IMR-90 (cell line): ENCODE data around the gene VPS13A. TPM values are rescaled to one million over a fixed set of nuclear protein-coding genes. Genes with fewer than 3 reads are reported as not detected.

Experiments used
- ATAC-seq: fragments of 200-7000 bp; cut with Tn5 transposase; 2 replicates; pipeline ENCODE4 v1.9.1; 2020; ENCODE audit warnings: low read depth, mild to moderate bottlenecking, moderate library complexity
- BruUV-seq: library from RNA; stranded (reverse); fragments of 400-500 nt; replicated peaks from 2 replicates; lab custom pipeline; 2021; lab: Mats Ljungman, UMichigan
- CTCF ChIA-PET: fragments of 300-600 bp; formaldehyde crosslinking; extraction: SDS; loops from one replicate; lab custom pipeline; 2021; ENCODE audit warnings: antibody characterized with exemption; lab: Yijun Ruan, JAX
- POLR2A ChIA-PET: fragments of 300-600 bp; sonication (Branson Sonifier 250); formaldehyde crosslinking; loops from one replicate; lab custom pipeline; 2022; ENCODE audit warnings: antibody characterized with exemption; ENCODE audit not compliant: unreplicated experiment; lab: Charles Lee
- DNase-seq: peaks from one replicate; pipeline ENCODE4 v3.0.0; 2013
- H2AFZ ChIP-seq: replicated peaks from 2 replicates; pipeline ENCODE3; 2013; ENCODE audit warnings: low read length, mild to moderate bottlenecking; ENCODE audit not compliant: poor library complexity
- H2AK5ac ChIP-seq: 2 replicates; pipeline ENCODE4 v1.6.1; 2013; ENCODE audit warnings: low read depth, low read length, inconsistent platforms
- H2AK9ac ChIP-seq: replicated peaks from 2 replicates; pipeline ENCODE3; 2013; ENCODE audit warnings: mild to moderate bottlenecking, low read depth, low read length, moderate library complexity; ENCODE audit not compliant: poor library complexity
- H2BK120ac ChIP-seq: 2 replicates; pipeline ENCODE4 v1.6.1; 2013; ENCODE audit warnings: low read depth, low read length, inconsistent platforms
- H2BK15ac ChIP-seq: 3 replicates; pipeline ENCODE4 v1.6.1; 2013; ENCODE audit warnings: low read depth, low read length, inconsistent platforms
- H2BK20ac ChIP-seq: 2 replicates; pipeline ENCODE4 v1.6.1; 2013; ENCODE audit warnings: low read depth, mild to moderate bottlenecking, inconsistent platforms, low read length, moderate library complexity
- H2BK5ac ChIP-seq: 2 replicates; pipeline ENCODE4 v1.6.1; 2013; ENCODE audit warnings: mild to moderate bottlenecking, low read depth, low read length, inconsistent platforms; ENCODE audit not compliant: poor library complexity, severe bottlenecking
- H3K14ac ChIP-seq: replicated peaks from 2 replicates; pipeline ENCODE4 v1.6.1; 2013; ENCODE audit warnings: low read depth, low read length, inconsistent platforms
- H3K18ac ChIP-seq: 2 replicates; pipeline ENCODE4 v1.6.1; 2013; ENCODE audit warnings: low read depth, low read length, control low read depth
- H3K23ac ChIP-seq: 2 replicates; pipeline ENCODE4 v1.6.1; 2013; ENCODE audit warnings: low read depth, low read length, inconsistent platforms
- H3K27ac ChIP-seq: 2 replicates; pipeline ENCODE4 v1.5.1; 2013; ENCODE audit warnings: mild to moderate bottlenecking, control low read depth, low read length; ENCODE audit not compliant: insufficient read depth
- H3K27me3 ChIP-seq: 2 replicates; pipeline ENCODE4 v1.6.1; 2013; ENCODE audit warnings: low read length; ENCODE audit not compliant: control insufficient read depth, insufficient read depth
- H3K36me3 ChIP-seq: 2 replicates; pipeline ENCODE4 v1.6.1; 2013; ENCODE audit warnings: low read length, mixed read lengths; ENCODE audit not compliant: control insufficient read depth, insufficient read depth
- H3K4ac ChIP-seq: 2 replicates; pipeline ENCODE4 v1.6.1; 2013; ENCODE audit warnings: low read depth, low read length, inconsistent platforms
- H3K4me1 ChIP-seq: 2 replicates; pipeline ENCODE4 v1.6.1; 2013; ENCODE audit warnings: low read length, mixed read lengths; ENCODE audit not compliant: control insufficient read depth, insufficient read depth
- H3K4me2 ChIP-seq: 2 replicates; pipeline ENCODE4 v1.6.1; 2013; ENCODE audit warnings: low read depth, mild to moderate bottlenecking, control low read depth, low read length, moderate library complexity
- H3K4me3 ChIP-seq: 2 replicates; pipeline ENCODE4 v1.5.1; 2013; ENCODE audit warnings: low read depth, mild to moderate bottlenecking, control low read depth, low read length, moderate library complexity; ENCODE audit not compliant: insufficient read depth
- H3K56ac ChIP-seq: 2 replicates; pipeline ENCODE4 v1.6.1; 2013; ENCODE audit warnings: low read length, inconsistent platforms; ENCODE audit not compliant: insufficient read depth; ENCODE audit errors: extremely low read depth
- H3K79me1 ChIP-seq, 2 experiments: 2 replicates each; pipeline ENCODE4 v1.6.1; 2013; ENCODE audit warnings: low read length in 2 of 2, inconsistent platforms in 1 of 2, low read depth in 1 of 2
- H3K9ac ChIP-seq: 2 replicates; pipeline ENCODE4 v1.6.1; 2013; ENCODE audit warnings: low read depth, low read length, control low read depth
- H3K9me1 ChIP-seq: 2 replicates; pipeline ENCODE4 v1.6.1; 2013; ENCODE audit warnings: low read length, inconsistent platforms; ENCODE audit not compliant: insufficient read depth
- H3K9me3 ChIP-seq: 2 replicates; pipeline ENCODE4 v1.6.1; 2013; ENCODE audit warnings: low read length; ENCODE audit not compliant: control insufficient read depth, insufficient read depth
- H4K20me1 ChIP-seq: 2 replicates; pipeline ENCODE4 v1.6.1; 2013; ENCODE audit warnings: low read length, inconsistent platforms; ENCODE audit not compliant: insufficient read depth
- H4K5ac ChIP-seq: 2 replicates; pipeline ENCODE4 v1.6.1; 2013; ENCODE audit warnings: mild to moderate bottlenecking, low read depth, low read length, control low read depth
- H4K8ac ChIP-seq, 2 experiments: 2 replicates each; pipeline ENCODE4 v1.6.1; 2013; ENCODE audit warnings: low read depth in 2 of 2, low read length in 2 of 2, control low read depth in 1 of 2, inconsistent platforms in 1 of 2
- H4K91ac ChIP-seq: 2 replicates; pipeline ENCODE4 v1.6.1; 2013; ENCODE audit warnings: low read depth, low read length, inconsistent platforms; ENCODE audit not compliant: insufficient read depth
- FOS ChIP-seq: fragments of 150-350 bp; IDR thresholded peaks from 2 replicates; pipeline ENCODE4 v1.6.1; 2016; ENCODE audit warnings: low read depth, low read length
- MAFK ChIP-seq: IDR thresholded peaks from 2 replicates; pipeline ENCODE4 v1.6.1; 2012; ENCODE audit warnings: low read depth, low read length, improper control_type of control experiment
- MAZ ChIP-seq: IDR thresholded peaks from 2 replicates; pipeline ENCODE4 v1.6.1; 2012; ENCODE audit warnings: low read depth, mild to moderate bottlenecking, low read length, improper control_type of control experiment, moderate library complexity, borderline replicate concordance
- MXI1 ChIP-seq: IDR thresholded peaks from 2 replicates; pipeline ENCODE4 v1.6.1; 2012; ENCODE audit warnings: low read depth, mild to moderate bottlenecking, low read length, moderate library complexity, borderline replicate concordance
- SMC3 ChIP-seq: fragments of 150-350 bp; IDR thresholded peaks from 2 replicates; pipeline ENCODE4 v1.6.1; 2016; ENCODE audit warnings: low read depth, mild to moderate bottlenecking, antibody characterized with exemption, low read length, moderate library complexity
- WGBS, 2 experiments: methylation state at CpG; one replicate each; pipeline versions ENCODE4 v1.1.5 to v1.1.7; 2013; ENCODE audit warnings: missing lambda C conversion rate in 2 of 2; ENCODE audit not compliant: insufficient read length in 1 of 2; ENCODE audit errors: extremely low coverage in 2 of 2; 5-methylcytosine and 5-hydroxymethylcytosine counted together
- dilution Hi-C: fragments of 300-500 bp; cut with HindIII; formaldehyde crosslinking; loops from one replicate; pipeline ENCODE4 v1.14.3; 2018; ENCODE audit warnings: low sequenced_read_pairs; ENCODE audit not compliant: unreplicated experiment
- in situ Hi-C: fragments of 300-500 bp; cut with MboI; formaldehyde crosslinking; loops from 3 replicates; pipeline ENCODE4 v1.14.3; 2019; ENCODE audit warnings: low sequenced_read_pairs, inconsistent platforms, mixed read lengths
- intact Hi-C: fragments of 100-400 bp; cut with micrococcal nuclease; formaldehyde crosslinking; loops from 2 replicates; pipeline ENCODE4 v1.10.0; 2022
- polyA plus RNA-seq, 3 experiments: library from polyadenylated mRNA; depleted of rRNA; stranded (reverse); fragments of >200 nt; gene quantifications; 2 replicates each; pipeline ENCODE4 v1.2.3, GENCODE V29; 2012; ENCODE audit warnings: low replicate concordance in 1 of 3
- total RNA-seq: library from RNA; depleted of rRNA; stranded (reverse); fragments of >200 nt; gene quantifications from 2 replicates; pipeline ENCODE4 v1.2.3, GENCODE V29; 2012
- TF ChIP-seq, protein P1 (sequence below): fragments of 150-350 bp; IDR thresholded peaks from 2 replicates; pipeline ENCODE4 v1.6.1; 2016; ENCODE audit warnings: low read depth, mild to moderate bottlenecking, low read length, moderate library complexity, borderline replicate concordance
- TF ChIP-seq, protein P2 (sequence below): fragments of 150-350 bp; IDR thresholded peaks from 2 replicates; pipeline ENCODE4 v1.6.1; 2017; ENCODE audit warnings: mild to moderate bottlenecking, antibody characterized with exemption, low read length, low read depth
- TF ChIP-seq, protein P3 (sequence below): conservative IDR thresholded peaks from 2 replicates; pipeline ENCODE4 v1.5.1; 2012; ENCODE audit warnings: mild to moderate bottlenecking, low read depth, low read length, improper control_type of control experiment

Gene VPS13A
- total and polyA plus RNA-seq, 2 of the 4 experiments (the other 2 are of a cell fraction), result 10.4 to 26.5 TPM

DNA sequence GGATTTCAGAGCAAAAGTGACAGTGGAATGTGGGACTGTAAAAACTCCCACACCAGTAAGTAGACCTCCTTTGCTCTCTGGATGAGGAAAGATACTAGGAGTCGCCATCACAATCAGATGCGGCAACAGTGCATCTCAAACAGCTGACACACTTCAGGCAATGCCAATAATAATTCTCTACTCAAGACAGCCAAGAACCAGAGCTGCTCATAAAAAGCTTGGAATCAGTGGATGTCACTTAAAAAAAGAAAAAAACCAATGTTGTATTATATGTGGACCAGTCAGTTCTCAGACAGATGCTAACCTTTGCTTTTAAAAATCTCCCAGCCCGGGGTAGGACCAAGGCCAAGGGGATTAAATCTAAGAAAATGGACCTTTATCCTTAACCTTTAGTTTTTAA, 285.8 kb downstream of the VPS13A start:
- POLR2A ChIA-PET, result no interaction called here
- Histone ChIP-seq H3K18ac (no peak overlapping the region), H3K4me1 (no peaks in the 10 kb centered on the region), H3K4me2 (no peak overlapping the region), H3K9me3 (no peaks in the 10 kb centered on the region), H4K5ac (no peak overlapping the region), H3K4ac (no peak overlapping the region), H4K8ac (no peak overlapping the region), H3K36me3 (no peaks in the 10 kb centered on the region), H3K23ac (no peak overlapping the region), H2BK5ac (no peak overlapping the region), H2AFZ (no peak overlapping the region), H3K56ac (no peak overlapping the region), H2AK5ac (no peak overlapping the region), H3K9me1 (no peaks in the 10 kb centered on the region), H4K91ac (no peak overlapping the region), H3K27me3 (no peaks in the 10 kb centered on the region), H3K9ac (no peak overlapping the region), H2AK9ac (no peak overlapping the region), H2BK20ac (no peak overlapping the region), H3K14ac (no peak overlapping the region; the same call in 1 of the 2 replicates), H2BK120ac (no peak overlapping the region), H3K27ac (no peak overlapping the region), H4K20me1 (no peaks in the 10 kb centered on the region), H3K4me3 (no peak overlapping the region), H3K79me1 (no peaks in the 10 kb centered on the region), H2BK15ac (no peak overlapping the region)
- WGBS, 2 experiments, result no CpG with 5 or more reads among the region's 3 CpGs
- ATAC-seq (no peak), DNase-seq (no peak)
- dilution Hi-C loops (no loop called here), intact Hi-C loops (no loop called here), in situ Hi-C loops (no loop called here)
- CTCF ChIA-PET, result interaction anchor here (0.7 to 0.8 kb wide), 2 partner anchors 23 to 326 kb away, joined by 3 read pairs; no protein-coding TSS in a partner anchor
- no TSS peak for BruUV-seq
- TF ChIP-seq, protein P1, sequence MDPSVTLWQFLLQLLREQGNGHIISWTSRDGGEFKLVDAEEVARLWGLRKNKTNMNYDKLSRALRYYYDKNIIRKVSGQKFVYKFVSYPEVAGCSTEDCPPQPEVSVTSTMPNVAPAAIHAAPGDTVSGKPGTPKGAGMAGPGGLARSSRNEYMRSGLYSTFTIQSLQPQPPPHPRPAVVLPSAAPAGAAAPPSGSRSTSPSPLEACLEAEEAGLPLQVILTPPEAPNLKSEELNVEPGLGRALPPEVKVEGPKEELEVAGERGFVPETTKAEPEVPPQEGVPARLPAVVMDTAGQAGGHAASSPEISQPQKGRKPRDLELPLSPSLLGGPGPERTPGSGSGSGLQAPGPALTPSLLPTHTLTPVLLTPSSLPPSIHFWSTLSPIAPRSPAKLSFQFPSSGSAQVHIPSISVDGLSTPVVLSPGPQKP, result no peak
- TF ChIP-seq MAZ (no peak), SMC3 (no peak), MXI1 (no peak), FOS (no peak), MAFK (no peak)
- TF ChIP-seq, protein P2, sequence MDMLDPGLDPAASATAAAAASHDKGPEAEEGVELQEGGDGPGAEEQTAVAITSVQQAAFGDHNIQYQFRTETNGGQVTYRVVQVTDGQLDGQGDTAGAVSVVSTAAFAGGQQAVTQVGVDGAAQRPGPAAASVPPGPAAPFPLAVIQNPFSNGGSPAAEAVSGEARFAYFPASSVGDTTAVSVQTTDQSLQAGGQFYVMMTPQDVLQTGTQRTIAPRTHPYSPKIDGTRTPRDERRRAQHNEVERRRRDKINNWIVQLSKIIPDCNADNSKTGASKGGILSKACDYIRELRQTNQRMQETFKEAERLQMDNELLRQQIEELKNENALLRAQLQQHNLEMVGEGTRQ, result no peak
- TF ChIP-seq, protein P3, sequence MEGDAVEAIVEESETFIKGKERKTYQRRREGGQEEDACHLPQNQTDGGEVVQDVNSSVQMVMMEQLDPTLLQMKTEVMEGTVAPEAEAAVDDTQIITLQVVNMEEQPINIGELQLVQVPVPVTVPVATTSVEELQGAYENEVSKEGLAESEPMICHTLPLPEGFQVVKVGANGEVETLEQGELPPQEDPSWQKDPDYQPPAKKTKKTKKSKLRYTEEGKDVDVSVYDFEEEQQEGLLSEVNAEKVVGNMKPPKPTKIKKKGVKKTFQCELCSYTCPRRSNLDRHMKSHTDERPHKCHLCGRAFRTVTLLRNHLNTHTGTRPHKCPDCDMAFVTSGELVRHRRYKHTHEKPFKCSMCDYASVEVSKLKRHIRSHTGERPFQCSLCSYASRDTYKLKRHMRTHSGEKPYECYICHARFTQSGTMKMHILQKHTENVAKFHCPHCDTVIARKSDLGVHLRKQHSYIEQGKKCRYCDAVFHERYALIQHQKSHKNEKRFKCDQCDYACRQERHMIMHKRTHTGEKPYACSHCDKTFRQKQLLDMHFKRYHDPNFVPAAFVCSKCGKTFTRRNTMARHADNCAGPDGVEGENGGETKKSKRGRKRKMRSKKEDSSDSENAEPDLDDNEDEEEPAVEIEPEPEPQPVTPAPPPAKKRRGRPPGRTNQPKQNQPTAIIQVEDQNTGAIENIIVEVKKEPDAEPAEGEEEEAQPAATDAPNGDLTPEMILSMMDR, result no peak
